ENCODE measurements around the gene MEGF6. TPM values are rescaled to one million over a fixed set of nuclear protein-coding genes. Genes with fewer than 3 reads are reported as not detected.

MEGF6 gene
- total RNA-seq, 2 experiments from 2014 or later, result 57.5 to 62.2 TPM

DNA sequence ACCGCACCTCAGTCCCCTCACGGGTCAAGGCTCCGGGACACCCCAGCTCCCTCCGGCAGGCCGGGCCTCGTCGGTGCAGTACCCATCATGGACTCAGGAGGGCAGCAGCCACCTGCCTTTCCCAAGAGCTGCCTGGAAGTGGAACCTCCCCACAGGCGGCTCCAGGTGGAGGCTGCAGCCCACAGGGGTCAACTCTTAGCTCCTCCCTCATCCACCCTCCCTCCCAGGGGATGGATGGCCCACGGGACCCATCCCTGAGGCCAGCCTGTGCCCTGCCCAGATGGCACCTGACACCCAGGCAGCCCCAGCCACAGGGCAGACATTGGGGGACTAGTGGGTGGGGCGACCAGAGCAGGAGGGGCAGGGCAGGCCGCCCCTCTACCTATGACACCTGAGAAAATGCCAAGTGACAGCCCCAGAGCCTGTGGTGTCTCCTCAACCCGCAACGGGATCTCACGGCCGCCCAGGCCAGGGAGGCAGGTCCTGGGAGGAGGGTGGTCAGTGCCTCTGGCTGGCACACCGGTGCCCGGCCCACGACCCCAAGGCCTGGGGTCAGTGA is 158.0 kb downstream of the MEGF6 start:
- H3K4me1 ChIP-seq (ENCODE audit: insufficient read depth, low read length), result peaks cover 22% of the 10 kb centered on the region
- no peak overlapping the region for H3K27ac ChIP-seq (ENCODE audit: low read depth in 1 of 2, low read length in 2 of 2)
- peaks cover 3% of the 10 kb centered on the region for H3K4me1 Mint-ChIP-seq (ENCODE audit: low read depth)
- ChIA-PET CTCF (interaction anchor here (0.8 to 1.5 kb wide), 11 partner anchors 9 to 349 kb away, joined by 3 to 23 read pairs (median 4); no protein-coding TSS in a partner anchor), POLR2A (interaction anchor here (0.9 to 1.2 kb wide), 4 partner anchors 33 to 271 kb away, joined by 3 to 8 read pairs (median 6); no protein-coding TSS in a partner anchor)
- no peak overlapping the region for H3K27ac Mint-ChIP-seq
- DNase-seq, result peak; percentile 58 to 83 (median 68)
- ATAC-seq (ENCODE audit: poor library complexity), result peak; percentile 85
- no peaks in the 10 kb centered on the region for H3K36me3 Mint-ChIP-seq (ENCODE audit: low read depth)
- TF ChIP-seq CTCF (IDR thresholded peaks at IDR 0.05), result peak; percentile 93
- H3K36me3 ChIP-seq (ENCODE audit: insufficient read depth, low read length), result no peaks in the 10 kb centered on the region
- no peaks in the 10 kb centered on the region for H3K9me3 Mint-ChIP-seq
- H3K4me3 ChIP-seq (ENCODE audit: low read length), result no peak overlapping the region
- intact Hi-C loops (cut with DNase I, micrococcal nuclease), result loop anchor here (1.0 to 5.0 kb wide), 6 partner anchors 30 to 350 kb away; no protein-coding TSS in a partner anchor
- peak overlapping the region; percentile 81 for H3K4me3 Mint-ChIP-seq
- peaks cover 18% of the 10 kb centered on the region for H3K27me3 Mint-ChIP-seq
- H3K27me3 ChIP-seq (ENCODE audit: control insufficient read depth in 1 of 2, insufficient read depth in 2 of 2, low read length in 2 of 2), result peaks cover 19 to 21% of the 10 kb centered on the region in 2 experiments
- H3K9me3 ChIP-seq (ENCODE audit: control insufficient read depth in 1 of 2, insufficient read depth in 1 of 2, low read length in 2 of 2), result peaks cover 0 to 22% of the 10 kb centered on the region in 2 experiments

- no peak for ATAC-seq (ENCODE audit: poor library complexity)
- Mint-ChIP-seq H3K4me3 (no peak overlapping the region), H3K9me3 (no peaks in the 10 kb centered on the region)
Measured at GRCh38 chr1:3452866-3453175, 158.5 kb downstream of the MEGF6 start.

More at GRCh38 chr1:3452866-3453175, 158.5 kb downstream of the MEGF6 start:
- no peak overlapping the region for H3K27ac ChIP-seq (ENCODE audit: low read depth in 1 of 2, low read length in 2 of 2)
- Mint-ChIP-seq H3K4me1 (ENCODE audit: low read depth) (peaks cover 3% of the 10 kb centered on the region), H3K27ac (no peak overlapping the region), H3K36me3 (ENCODE audit: low read depth) (no peaks in the 10 kb centered on the region), H3K27me3 (peaks cover 18% of the 10 kb centered on the region)
- CTCF ChIA-PET, result interaction anchor here (0.8 to 1.5 kb wide), 11 partner anchors 9 to 349 kb away, joined by 3 to 23 read pairs (median 4); no protein-coding TSS in a partner anchor
- no peak for DNase-seq
- POLR2A ChIA-PET, result interaction anchor here (0.9 to 1.2 kb wide), 4 partner anchors 33 to 272 kb away, joined by 3 to 8 read pairs (median 6); no protein-coding TSS in a partner anchor
- TF ChIP-seq CTCF (IDR thresholded peaks at IDR 0.05), result no peak
- H3K4me1 ChIP-seq (ENCODE audit: insufficient read depth, low read length), result peaks cover 22% of the 10 kb centered on the region
- intact Hi-C loops (cut with DNase I, micrococcal nuclease), result loop anchor here (1.0 to 5.0 kb wide), 6 partner anchors 30 to 350 kb away; no protein-coding TSS in a partner anchor
- H3K9me3 ChIP-seq (ENCODE audit: control insufficient read depth in 1 of 2, insufficient read depth in 1 of 2, low read length in 2 of 2), result peaks cover 0 to 22% of the 10 kb centered on the region in 2 experiments
- H3K27me3 ChIP-seq (ENCODE audit: control insufficient read depth in 1 of 2, insufficient read depth in 2 of 2, low read length in 2 of 2), result peaks cover 19 to 21% of the 10 kb centered on the region in 2 experiments
- H3K36me3 ChIP-seq (ENCODE audit: insufficient read depth, low read length), result no peaks in the 10 kb centered on the region
- H3K4me3 ChIP-seq (ENCODE audit: low read length), result no peak overlapping the region

Data from CD4-positive, alpha-beta T cell (primary cell).